GM21381 (cell line): ENCODE data around the gene PHRF1.

Experiments
- ATAC-seq: cut with Tn5 transposase; IDR thresholded peaks from one replicate; pipeline ENCODE4 v1.9.1; 2021; ENCODE audit warnings: mild to moderate bottlenecking, moderate library complexity; ENCODE audit not compliant: unreplicated experiment

Gene PHRF1

DNA sequence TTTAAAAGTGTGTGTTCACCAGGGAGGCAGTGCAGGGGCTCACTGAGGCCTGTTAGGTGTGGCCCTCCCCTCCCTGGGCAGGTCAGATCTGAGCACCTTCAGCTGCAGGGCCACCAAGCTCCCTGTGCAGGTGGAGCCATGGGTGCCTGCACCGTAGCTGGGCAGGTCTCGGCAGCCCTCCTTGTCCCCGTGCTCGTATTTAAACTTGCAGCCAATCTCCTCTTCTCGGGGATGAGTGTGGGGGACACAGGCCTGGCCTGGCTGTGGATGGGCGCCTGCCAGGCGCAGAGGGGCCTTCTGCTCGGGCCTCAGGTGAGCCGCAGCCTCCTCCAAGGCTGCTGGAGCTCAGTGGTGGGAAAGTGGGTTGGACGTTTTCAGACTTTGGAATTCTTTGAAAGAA, 19.1 kb downstream of the PHRF1 start:
- ATAC-seq = no peak

DNA sequence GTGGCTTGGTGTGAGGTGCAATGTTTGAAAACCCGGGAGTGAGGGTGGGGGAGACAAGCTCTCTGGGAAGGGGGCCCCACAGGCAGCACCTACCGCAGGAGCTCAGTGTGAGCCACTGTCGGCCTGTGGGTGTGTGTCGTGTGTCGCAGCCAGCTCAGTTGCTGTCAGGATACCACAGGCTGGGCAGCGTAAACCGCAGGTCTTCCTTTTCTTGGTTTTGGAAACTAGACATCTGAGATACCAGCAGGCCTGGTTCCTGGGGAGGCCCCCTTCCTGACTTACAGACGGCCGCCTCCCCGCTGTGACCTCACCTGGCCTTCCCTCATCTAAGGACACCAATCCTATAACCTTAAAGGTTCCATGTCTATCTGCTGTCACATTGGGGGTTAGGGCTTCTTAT, 20.1 kb downstream of the PHRF1 start:
- no peak for ATAC-seq

DNA sequence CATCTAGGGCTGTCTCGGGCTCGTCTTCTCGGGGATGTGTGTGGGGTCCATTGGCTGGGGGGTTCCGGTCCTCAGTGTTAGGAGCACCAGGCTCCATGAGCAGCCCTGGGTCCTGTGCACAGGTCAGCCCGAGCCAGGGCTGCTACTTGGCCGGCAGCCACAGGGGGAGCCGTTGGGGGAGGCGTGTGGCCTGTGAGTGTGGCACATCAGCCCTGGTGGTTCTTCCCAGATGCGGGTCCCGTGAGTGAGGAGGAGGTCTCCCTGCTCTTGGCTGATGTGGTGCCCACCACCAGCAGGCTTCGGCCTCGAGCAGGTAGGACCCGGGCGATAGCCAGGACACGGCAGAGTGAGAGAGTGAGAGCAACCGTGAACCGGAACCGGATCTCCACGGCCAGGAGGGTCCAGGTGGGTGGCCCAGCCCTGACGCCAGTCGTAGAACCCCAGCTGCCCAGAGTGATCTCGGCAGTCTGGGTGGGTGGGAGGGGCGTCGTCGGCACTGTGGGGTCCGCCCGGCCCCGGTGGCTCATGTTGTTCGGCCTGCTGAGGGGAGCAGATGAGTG, 21.0 kb downstream of the PHRF1 start:
- no peak for ATAC-seq

GRCh38 chr11:598005-598680, 21.9 kb downstream of the PHRF1 start:
- no peak for ATAC-seq

DNA sequence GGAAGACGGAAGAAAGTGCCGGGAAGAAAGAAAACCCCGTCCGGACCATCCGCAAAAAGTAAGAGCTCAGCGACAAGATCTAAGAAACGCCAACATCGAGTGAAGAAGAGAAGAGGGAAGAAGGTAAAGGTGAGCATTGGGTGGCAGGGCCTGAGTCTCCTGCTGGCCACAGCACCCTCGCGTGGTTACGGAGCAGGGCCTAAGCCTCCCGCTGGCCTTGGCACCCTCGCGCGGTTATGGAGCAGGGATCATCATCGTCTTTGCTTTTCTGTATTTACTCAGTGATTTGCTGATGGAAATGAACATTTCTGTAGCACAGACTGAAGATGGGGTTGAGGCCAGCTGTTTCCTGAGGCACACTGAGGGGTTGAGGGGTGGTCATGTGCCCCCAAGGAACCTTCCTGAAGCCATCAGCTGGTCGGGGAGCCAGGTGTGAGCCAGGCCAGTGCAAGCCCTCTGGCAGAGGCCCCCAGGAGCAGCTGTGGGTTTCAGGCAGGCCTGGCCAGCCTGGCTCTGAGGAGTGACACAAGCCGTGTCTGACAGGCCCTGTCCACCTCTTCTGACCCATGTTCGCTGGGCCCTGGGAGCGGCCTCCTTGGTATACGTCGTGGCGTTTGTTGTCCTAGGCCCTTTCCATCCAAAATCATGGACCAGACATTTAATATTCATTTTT, 25.4 kb downstream of the PHRF1 start:
- ATAC-seq = no peak

DNA sequence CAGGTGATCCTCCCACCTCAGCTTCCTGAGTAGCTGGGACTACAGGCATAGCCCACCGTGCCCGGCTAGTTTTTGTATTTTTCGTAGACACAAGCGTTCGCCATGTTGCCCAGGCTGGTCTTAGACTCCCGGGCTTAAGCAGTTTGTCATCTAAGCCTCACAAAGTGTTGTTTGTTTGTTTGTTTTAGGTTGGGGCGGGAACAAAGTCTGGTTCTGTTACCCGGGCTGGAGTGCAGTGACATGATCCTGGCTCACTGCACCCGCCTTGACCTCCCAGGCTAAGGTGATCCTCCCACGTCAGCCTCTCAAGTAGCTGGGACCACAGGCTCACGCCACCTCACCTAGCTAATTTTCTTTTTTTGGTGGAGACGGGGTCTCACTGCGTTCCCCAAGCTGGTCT, 26.9 kb downstream of the PHRF1 start:
- no peak for ATAC-seq

DNA sequence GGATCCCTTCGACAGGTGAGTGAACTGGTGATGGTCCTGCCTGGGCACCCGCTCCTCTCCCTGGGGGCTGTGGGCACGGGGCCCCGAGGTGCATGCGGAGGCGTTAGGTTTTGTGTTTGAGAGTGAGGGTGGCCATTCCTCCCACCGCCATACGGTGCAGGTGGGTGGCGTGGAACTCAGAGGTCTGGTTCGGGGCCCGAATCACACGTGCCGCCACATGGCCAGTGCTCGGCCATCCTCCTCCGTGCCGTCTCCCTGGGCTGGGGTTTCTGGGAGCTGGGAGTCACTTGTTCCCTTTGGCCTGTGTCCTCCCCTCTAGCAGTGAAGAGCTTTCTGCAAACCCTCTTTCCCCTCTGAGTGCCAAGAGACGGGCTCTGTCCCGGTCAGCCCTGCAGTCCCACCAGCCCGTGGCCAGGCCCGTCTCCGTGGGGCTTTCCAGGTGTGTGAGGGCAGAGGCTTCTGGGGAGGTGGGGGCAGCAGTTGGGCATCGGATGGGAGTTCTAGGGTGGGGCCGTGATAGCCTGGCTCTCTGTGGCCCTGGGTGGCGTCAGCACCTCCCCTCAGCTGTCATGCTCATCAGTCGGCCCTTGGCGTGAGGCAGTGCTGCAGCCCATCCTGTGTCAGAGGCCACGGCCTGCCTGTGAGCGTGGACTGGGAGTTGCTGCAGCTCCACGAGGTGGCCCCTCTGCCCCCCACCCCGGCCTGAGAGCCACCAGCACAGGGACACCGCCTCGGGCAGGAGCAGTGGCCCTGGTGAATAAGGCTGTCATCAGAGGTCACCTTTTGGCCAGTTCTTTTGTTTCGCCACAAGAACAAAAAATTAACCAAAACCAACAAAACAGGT, 29.2 kb downstream of the PHRF1 start:
- ATAC-seq = no peak

- ATAC-seq = no peak
These were observed 30.0 kb downstream of the PHRF1 start for GRCh38 chr11:606245-606644.

DNA sequence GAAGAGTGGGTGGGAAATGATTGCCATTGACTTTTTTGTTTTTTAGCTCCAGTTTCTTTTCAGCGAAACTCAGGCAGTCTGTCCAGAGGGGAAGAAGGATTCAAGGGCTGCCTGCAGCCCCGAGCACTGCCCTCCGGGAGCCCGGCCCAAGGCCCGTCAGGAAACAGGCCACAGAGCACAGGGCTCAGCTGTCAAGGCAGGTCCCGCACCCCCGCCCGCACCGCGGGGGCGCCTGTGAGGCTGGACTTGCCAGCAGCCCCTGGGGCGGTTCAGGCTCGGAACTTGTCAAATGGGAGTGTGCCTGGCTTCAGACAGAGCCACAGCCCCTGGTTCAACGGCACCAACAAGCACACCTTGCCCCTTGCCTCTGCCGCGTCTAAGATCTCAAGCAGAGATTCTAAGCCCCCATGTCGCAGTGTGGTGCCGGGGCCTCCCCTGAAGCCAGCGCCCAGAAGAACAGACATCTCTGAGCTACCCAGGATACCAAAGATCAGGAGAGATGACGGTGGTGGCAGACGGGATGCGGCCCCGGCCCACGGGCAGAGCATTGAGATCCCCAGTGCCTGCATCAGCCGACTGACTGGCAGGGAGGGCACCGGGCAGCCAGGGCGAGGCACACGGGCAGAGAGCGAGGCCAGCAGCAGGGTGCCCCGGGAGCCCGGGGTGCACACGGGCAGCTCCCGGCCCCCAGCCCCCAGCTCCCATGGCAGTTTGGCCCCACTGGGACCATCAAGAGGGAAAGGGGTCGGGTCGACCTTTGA, 30.9 kb downstream of the PHRF1 start:
- ATAC-seq = no peak

DNA sequence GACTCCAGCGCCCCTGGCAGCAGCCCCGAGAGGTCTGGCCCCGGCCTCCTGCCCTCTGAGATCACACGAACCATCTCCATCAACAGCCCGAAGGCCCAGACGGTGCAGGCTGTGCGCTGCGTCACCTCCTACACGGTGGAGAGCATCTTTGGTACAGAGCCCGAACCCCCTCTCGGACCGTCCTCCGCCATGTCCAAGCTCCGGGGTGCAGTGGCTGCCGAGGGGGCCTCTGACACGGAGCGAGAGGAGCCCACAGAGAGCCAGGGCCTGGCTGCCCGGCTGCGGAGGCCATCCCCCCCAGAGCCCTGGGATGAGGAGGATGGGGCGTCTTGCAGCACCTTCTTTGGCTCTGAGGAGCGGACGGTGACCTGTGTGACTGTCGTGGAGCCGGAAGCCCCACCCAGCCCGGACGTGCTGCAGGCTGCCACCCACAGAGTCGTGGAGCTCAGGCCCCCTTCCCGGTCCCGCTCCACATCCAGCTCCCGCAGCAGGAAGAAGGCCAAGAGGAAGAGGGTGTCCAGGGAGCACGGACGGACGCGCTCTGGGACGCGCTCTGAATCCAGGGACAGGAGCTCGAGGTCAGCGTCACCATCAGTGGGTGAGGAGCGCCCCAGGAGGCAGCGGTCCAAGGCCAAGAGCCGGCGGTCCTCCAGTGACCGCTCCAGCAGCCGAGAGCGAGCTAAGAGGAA, 31.8 kb downstream of the PHRF1 start:
- ATAC-seq = no peak

GRCh38 chr11:608791-609251, 32.6 kb downstream of the PHRF1 start:
- ATAC-seq = no peak

- no peak for ATAC-seq
These were observed 33.1 kb downstream of the PHRF1 start for GRCh38 chr11:609341-609811.

- no peak for ATAC-seq
These were observed 34.0 kb downstream of the PHRF1 start for GRCh38 chr11:610146-610801.

GRCh38 chr11:611001-611996, 35.0 kb downstream of the PHRF1 start:
- ATAC-seq = no peak

DNA sequence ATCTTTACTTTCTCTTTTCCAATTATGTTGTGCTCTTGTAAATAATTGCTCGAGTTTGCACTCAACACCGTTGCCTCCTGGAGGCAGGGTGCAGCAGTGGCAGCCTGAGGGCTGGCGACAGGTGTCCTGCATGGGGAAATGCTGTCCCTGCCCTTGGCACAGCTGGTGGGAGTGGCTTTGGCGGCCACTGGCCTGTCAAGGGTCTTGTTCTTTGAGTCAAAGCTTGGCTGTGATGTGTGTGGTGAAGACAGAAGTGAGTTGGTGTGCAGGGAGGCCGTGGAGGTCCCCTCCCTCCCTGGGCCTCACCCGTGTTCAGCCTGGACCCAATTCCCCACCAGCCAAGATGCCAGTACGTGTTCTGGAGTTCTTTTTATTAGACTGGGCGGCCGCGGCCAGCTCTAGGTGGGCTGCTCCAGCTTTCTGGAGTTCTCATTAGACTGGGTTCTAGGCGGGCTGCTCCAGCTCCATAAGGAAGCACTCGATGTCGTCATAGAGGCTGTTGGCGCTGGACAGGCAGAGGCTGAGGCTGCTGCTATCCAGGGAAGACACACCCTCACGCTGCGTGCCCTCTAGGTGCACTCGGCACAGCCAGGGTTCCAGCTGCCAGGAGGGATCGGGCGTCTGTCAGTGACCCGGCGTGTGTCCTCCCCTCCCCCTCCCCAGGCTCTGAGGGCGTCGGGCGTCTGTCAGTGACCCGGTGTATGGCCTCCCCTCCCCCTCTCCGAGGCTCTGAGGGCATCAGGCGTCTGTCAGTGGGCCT, 36.1 kb downstream of the PHRF1 start:
- no peak for ATAC-seq

DNA sequence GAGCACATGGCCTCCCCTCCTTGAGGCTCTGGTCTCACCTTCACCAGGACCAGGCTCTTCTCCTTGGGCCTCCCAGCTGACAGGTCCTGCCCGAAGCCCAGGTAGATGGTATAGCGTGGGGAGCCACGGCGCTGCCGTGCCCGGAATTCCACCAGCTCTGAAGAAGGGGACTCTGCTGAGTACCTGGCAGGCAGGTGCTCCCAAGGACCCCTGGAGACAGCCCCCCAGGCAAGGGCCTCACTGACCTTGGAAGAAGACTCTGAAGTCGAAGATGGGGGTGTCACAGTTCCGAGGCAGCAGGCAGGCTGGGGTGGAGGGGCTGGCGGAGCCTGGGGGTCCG, 36.7 kb downstream of the PHRF1 start:
- ATAC-seq = no peak

DNA sequence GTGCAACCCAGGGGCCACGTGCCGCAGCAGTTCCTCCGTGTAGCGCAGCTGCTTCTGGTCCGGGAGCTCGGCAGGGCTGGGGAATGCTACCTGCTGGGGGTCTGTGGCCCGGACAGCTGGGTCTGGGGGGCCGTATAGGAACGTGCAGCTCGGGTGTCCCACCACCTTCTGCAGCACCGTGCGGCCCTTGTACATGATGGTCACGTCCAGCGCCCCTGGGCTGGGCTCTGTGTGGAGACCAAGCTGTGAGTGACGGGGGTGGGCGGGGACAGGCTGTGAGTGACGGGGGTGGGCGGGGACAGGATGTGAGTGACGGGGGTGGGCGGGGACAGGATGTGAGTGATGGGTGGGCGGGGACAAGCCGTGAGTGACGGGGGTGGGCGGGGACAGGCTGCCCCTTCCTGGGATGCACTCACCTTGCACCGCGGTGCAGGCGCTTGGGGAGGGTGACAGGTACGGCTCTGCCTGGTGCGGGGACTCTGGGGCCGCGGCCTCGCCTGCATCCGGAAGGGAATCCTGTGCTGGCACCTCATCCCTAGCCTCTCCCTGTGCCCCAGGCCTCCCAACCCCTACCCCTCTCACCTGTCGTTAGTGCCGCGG, 37.2 kb downstream of the PHRF1 start:
- ATAC-seq = no peak
